BLaER1 (cell line): ENCODE results near the gene EIF3A.

Experiments
- H3K27ac ChIP-seq: shearing (Covaris generic); formaldehyde crosslinking; 2 replicates; pipeline ENCODE4 v1.8.1; 2022
- H3K27me3 ChIP-seq: shearing (Covaris generic); formaldehyde crosslinking; 2 replicates; pipeline ENCODE4 v1.8.1; 2022
- H3K36me3 ChIP-seq: shearing (Covaris generic); formaldehyde crosslinking; 2 replicates; pipeline ENCODE4 v1.8.1; 2022
- H3K4me1 ChIP-seq: shearing (Covaris generic); formaldehyde crosslinking; 2 replicates; pipeline ENCODE4 v1.8.1; 2022
- H3K4me2 ChIP-seq: shearing (Covaris generic); formaldehyde crosslinking; 2 replicates; pipeline ENCODE4 v1.8.1; 2022
- H3K4me3 ChIP-seq: shearing (Covaris generic); formaldehyde crosslinking; 2 replicates; pipeline ENCODE4 v1.8.1; 2022
- H3K9ac ChIP-seq: shearing (Covaris generic); formaldehyde crosslinking; 2 replicates; pipeline ENCODE4 v1.8.1; 2022
- H3K9me3 ChIP-seq: shearing (Covaris generic); formaldehyde crosslinking; 2 replicates; pipeline ENCODE4 v1.8.1; 2022
- H4K20me1 ChIP-seq: shearing (Covaris generic); formaldehyde crosslinking; 2 replicates; pipeline ENCODE4 v1.8.1; 2022
- Cebpa-rat ChIP-seq: shearing (Covaris generic); IDR thresholded peaks from 2 replicates; pipeline ENCODE4 v1.8.1; 2022

Gene EIF3A

GRCh38 chr10:118993214-118993613, 87.4 kb downstream of the EIF3A start:
- Histone ChIP-seq H3K36me3 (no peaks in the 10 kb centered on the region), H3K4me3 (no peak overlapping the region), H3K27ac (no peak overlapping the region), H3K9me3 (peaks cover 9% of the 10 kb centered on the region; the same call in 1 of the 2 replicates), H3K9ac (no peak overlapping the region), H3K4me1 (no peaks in the 10 kb centered on the region), H4K20me1 (no peaks in the 10 kb centered on the region), H3K27me3 (no peaks in the 10 kb centered on the region), H3K4me2 (no peak overlapping the region)
- TF ChIP-seq Cebpa-rat, result no peak

GRCh38 chr10:118992496-118992895, 88.1 kb downstream of the EIF3A start:
- no peak for TF ChIP-seq Cebpa-rat
- no peak overlapping the region for H3K4me2 ChIP-seq
- no peaks in the 10 kb centered on the region for H4K20me1 ChIP-seq
- no peaks in the 10 kb centered on the region for H3K27me3 ChIP-seq
- H3K4me1 ChIP-seq, result no peaks in the 10 kb centered on the region
- peaks cover 9% of the 10 kb centered on the region; the same call in 1 of the 2 replicates for H3K9me3 ChIP-seq
- no peak overlapping the region for H3K9ac ChIP-seq
- H3K36me3 ChIP-seq, result no peaks in the 10 kb centered on the region
- no peak overlapping the region for H3K27ac ChIP-seq
- H3K4me3 ChIP-seq, result no peak overlapping the region

DNA sequence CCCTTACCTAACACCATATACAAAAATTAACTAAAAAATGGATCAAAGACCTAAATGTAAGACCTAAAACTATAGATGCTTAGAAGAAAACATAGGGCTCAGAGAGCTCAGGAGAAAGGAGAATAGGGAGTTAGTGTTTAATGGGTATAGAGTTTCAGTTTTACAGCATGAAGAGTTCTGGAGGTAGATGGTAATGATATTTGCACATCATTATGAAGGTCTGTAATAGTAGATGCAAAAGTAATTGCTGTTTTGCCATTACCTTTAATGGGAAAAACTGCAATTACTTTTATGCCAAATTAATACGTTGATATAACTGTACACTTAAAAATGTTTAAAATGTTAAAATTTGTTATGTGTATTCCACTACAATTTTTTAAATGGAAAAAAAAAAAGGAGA, 90.3 kb downstream of the EIF3A start:
- Histone ChIP-seq H3K4me3 (no peak overlapping the region), H4K20me1 (no peaks in the 10 kb centered on the region)

GRCh38 chr10:118986815-118987790, 93.5 kb downstream of the EIF3A start:
- Histone ChIP-seq H3K36me3 (no peaks in the 10 kb centered on the region), H3K4me3 (no peak overlapping the region), H3K4me2 (no peak overlapping the region), H4K20me1 (no peaks in the 10 kb centered on the region), H3K27ac (no peak overlapping the region), H3K27me3 (no peaks in the 10 kb centered on the region), H3K9me3 (peaks cover 23% of the 10 kb centered on the region), H3K4me1 (peaks cover 17% of the 10 kb centered on the region), H3K9ac (no peak overlapping the region)
- TF ChIP-seq Cebpa-rat, result no peak

More for the DNA sequence above, 90.3 kb downstream of the EIF3A start:
- H3K27ac ChIP-seq, result no peak overlapping the region
- H3K9ac ChIP-seq, result no peak overlapping the region
- no peaks in the 10 kb centered on the region for H3K36me3 ChIP-seq
- H3K9me3 ChIP-seq, result peaks cover 14% of the 10 kb centered on the region
- no peak for TF ChIP-seq Cebpa-rat
- H3K4me1 ChIP-seq, result no peaks in the 10 kb centered on the region
- no peak overlapping the region for H3K4me2 ChIP-seq
- H3K27me3 ChIP-seq, result no peaks in the 10 kb centered on the region

- Histone ChIP-seq H3K4me3 (no peak overlapping the region), H4K20me1 (no peaks in the 10 kb centered on the region), H3K27ac (no peak overlapping the region), H3K4me1 (peaks cover 32% of the 10 kb centered on the region), H3K9me3 (peaks cover 23% of the 10 kb centered on the region), H3K27me3 (no peaks in the 10 kb centered on the region), H3K4me2 (no peak overlapping the region), H3K9ac (no peak overlapping the region), H3K36me3 (no peaks in the 10 kb centered on the region)
- TF ChIP-seq Cebpa-rat, result no peak
Measured at GRCh38 chr10:118985576-118985975, 95.0 kb downstream of the EIF3A start.
